ENCODE data around the gene TNK1. TPM values are rescaled to one million over a fixed set of nuclear protein-coding genes. Genes with fewer than 3 reads are reported as not detected.
A peak's percentile ranks its signal among the peaks of the same experiment; 100 is the strongest.

TNK1 gene
- total RNA-seq, 4 donors from 2014 or later, result 2.4 to 9.8 (median 6.0) TPM

DNA sequence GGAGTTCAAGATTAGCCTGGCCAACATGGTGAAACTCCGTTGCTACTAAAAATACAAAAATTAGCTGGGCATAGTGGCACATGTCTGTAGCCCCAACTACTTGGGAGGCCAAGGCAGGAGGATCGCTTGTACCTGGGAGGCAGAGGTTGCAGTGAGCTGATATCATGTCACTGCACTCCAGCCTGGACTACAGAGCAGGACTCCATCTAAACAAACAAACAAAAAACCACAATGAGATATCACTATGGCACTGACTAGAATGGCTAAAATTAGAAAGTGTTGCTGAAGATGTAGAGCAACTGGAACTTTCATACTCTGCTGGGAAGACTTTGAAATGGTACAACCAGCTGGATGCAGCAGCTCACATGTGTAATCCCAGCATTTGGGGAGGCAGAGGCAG is 6.5 kb upstream of the TNK1 start:
- H3K4me1 ChIP-seq, result no peaks in the 10 kb centered on the region
- no peaks in the 10 kb centered on the region for H3K9me3 ChIP-seq
- no peak overlapping the region for H3K27ac ChIP-seq
- 89 to 91% methylated on average over 2 of the region's 2 CpGs for WGBS, 2 donors
- no peak for TF ChIP-seq EP300 (IDR thresholded peaks at IDR 0.05)
- no peak for TF ChIP-seq CTCF (IDR thresholded peaks at IDR 0.05)
- no peak for TF ChIP-seq POLR2A (IDR thresholded peaks at IDR 0.05)
- no peak overlapping the region for H3K4me3 ChIP-seq
- H3K36me3 ChIP-seq, result no peaks in the 10 kb centered on the region
- DNase-seq (ENCODE audit: low spot score in 2 of 2), result no peak
- H3K27me3 ChIP-seq, result peaks cover 0 to 15% of the 10 kb centered on the region in 2 donors

- peaks cover 0 to 35% (median 10%) of the 10 kb centered on the region in 4 donors for H3K4me1 ChIP-seq
- peaks cover 0 to 55% of the 10 kb centered on the region in 2 donors for H3K27me3 ChIP-seq
- 97 to 98% methylated on average over 3 of the region's 3 CpGs for WGBS, 2 donors
- H3K4me3 ChIP-seq, result no peak overlapping the region
- TF ChIP-seq CTCF (IDR thresholded peaks at IDR 0.05) (no peak), EP300 (IDR thresholded peaks at IDR 0.05) (no peak), POLR2A (IDR thresholded peaks at IDR 0.05) (no peak)
- H3K36me3 ChIP-seq, result no peaks in the 10 kb centered on the region
- no peaks in the 10 kb centered on the region for H3K9me3 ChIP-seq
- H3K27ac ChIP-seq, result no peak overlapping the region
- DNase-seq (ENCODE audit: low spot score in 2 of 2), result no peak
Observed at GRCh38 chr17:7379134-7379533, 1.8 kb upstream of the TNK1 start.

DNA sequence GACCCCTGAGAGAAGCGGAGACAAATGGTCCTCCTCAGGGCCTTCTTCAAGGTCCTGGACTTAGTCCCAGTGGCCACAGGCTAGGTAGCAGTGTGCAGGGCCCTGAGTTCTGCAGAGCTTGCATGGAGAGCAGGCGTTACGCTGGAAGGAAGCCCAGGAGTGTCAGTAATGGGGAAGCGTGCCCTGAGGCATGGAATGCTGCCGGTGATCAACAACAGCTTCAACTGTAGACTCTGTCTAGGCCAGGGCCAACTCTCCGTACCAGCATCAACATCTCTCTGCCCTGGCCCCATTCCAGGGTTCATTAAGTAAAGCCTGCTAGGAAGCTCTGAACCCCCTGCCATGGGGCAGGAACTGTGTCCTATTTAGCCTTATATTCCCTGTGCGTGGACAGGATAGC is 568 bp upstream of the TNK1 start:
- H3K36me3 ChIP-seq, result no peaks in the 10 kb centered on the region
- peaks cover 0 to 40% (median 13%) of the 10 kb centered on the region in 4 donors for H3K4me1 ChIP-seq
- H3K9me3 ChIP-seq, result no peaks in the 10 kb centered on the region
- H3K27me3 ChIP-seq, result peaks cover 0 to 54% of the 10 kb centered on the region in 2 donors
- peak overlapping the region in 3 of 4 donors; percentile 45 to 79 (median 78) for H3K27ac ChIP-seq
- TF ChIP-seq CTCF (IDR thresholded peaks at IDR 0.05), result no peak
- peak overlapping the region in 3 of 4 donors; percentile 20 to 61 (median 58) for H3K4me3 ChIP-seq
- peak in 1 of 2 donors; percentile 26 for DNase-seq (ENCODE audit: low spot score in 2 of 2)
- WGBS, 2 donors, result 30 to 38% methylated on average over 5 to 7 of the region's 7 CpGs

DNA sequence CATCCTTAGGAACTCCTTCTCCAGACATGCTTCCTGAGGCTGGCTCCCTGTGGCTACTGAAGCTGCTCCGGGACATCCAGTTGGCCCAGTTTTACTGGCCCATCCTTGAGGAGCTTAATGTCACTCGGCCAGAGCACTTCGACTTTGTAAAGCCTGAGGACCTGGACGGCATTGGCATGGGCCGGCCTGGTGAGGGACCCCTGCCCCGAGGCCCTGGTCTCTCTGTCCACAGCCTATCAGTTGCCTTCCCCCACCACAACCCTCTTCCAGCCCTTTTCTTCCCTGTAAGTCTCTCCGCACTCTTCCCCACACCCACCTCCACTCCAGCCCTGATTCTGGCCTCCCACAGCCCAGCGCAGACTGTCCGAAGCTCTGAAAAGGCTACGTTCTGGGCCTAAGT is 2.0 kb downstream of the TNK1 start:
- no peak for DNase-seq (ENCODE audit: low spot score in 2 of 2)
- Histone ChIP-seq H3K4me3 (no peak overlapping the region), H3K36me3 (peaks cover 0 to 19% (median 0%) of the 10 kb centered on the region in 3 donors), H3K9me3 (no peaks in the 10 kb centered on the region), H3K27ac (no peak overlapping the region), H3K27me3 (peaks cover 0 to 47% of the 10 kb centered on the region in 2 donors), H3K4me1 (peaks cover 0 to 40% (median 13%) of the 10 kb centered on the region in 4 donors)
- WGBS, 2 donors, result 79 to 86% methylated on average over 10 of the region's 10 CpGs
- TF ChIP-seq CTCF (IDR thresholded peaks at IDR 0.05), result no peak
- TF ChIP-seq POLR2A (IDR thresholded peaks at IDR 0.05), result no peak
- TF ChIP-seq EP300 (IDR thresholded peaks at IDR 0.05), result no peak

- no peaks in the 10 kb centered on the region for H3K9me3 ChIP-seq
- WGBS, 2 donors, result 63 to 84% methylated on average over 6 to 10 of the region's 11 CpGs
- TF ChIP-seq EP300 (IDR thresholded peaks at IDR 0.05) (no peak), POLR2A (IDR thresholded peaks at IDR 0.05) (no peak), CTCF (IDR thresholded peaks at IDR 0.05) (no peak)
- H3K4me1 ChIP-seq, result peaks cover 0 to 40% (median 13%) of the 10 kb centered on the region in 4 donors
- peak overlapping the region; percentile 48 to 60 (median 52) for H3K4me3 ChIP-seq
- peaks cover 0 to 47% of the 10 kb centered on the region in 2 donors for H3K27me3 ChIP-seq
- no peak for DNase-seq (ENCODE audit: low spot score in 2 of 2)
- peaks cover 0 to 23% (median 0%) of the 10 kb centered on the region in 3 donors for H3K36me3 ChIP-seq
- H3K27ac ChIP-seq, result peak overlapping the region in 3 of 4 donors; percentile 55 to 86 (median 83)
Observed at GRCh38 chr17:7383371-7383741, 2.5 kb downstream of the TNK1 start.
